Neural cell (in vitro differentiated cells): ENCODE data around the gene CDC45. TPM values are rescaled to one million over a fixed set of nuclear protein-coding genes. Genes with fewer than 3 reads are reported as not detected.

Source experiments
- H2AFZ ChIP-seq: fragments of 200-600, 300-800 bp; sonication (generic), shearing (Covaris generic); 2 replicates; pipeline ENCODE4 v1.6.0; 2014; ENCODE audit warnings: low read depth, mild to moderate bottlenecking, antibody characterized with exemption, low read length, moderate library complexity
- H3F3A ChIP-seq: fragments of 200-600 bp; shearing (Covaris generic); 2 replicates; pipeline ENCODE4 v1.6.1; 2016; ENCODE audit warnings: mild to moderate bottlenecking, moderate library complexity, mixed read lengths, antibody characterized with exemption, low read length; ENCODE audit not compliant: insufficient read depth, poor library complexity, severe bottlenecking
- H3K27ac ChIP-seq: fragments of 200-600, 300-800 bp; sonication (generic), shearing (Covaris generic); 2 replicates; pipeline ENCODE4 v1.5.1; 2014; ENCODE audit warnings: mild to moderate bottlenecking, low read length, moderate library complexity
- H3K27me3 ChIP-seq: fragments of 300-800, 200-600 bp; sonication (generic), shearing (Covaris generic); 2 replicates; pipeline ENCODE4 v1.6.0; 2014; ENCODE audit warnings: mild to moderate bottlenecking, low read depth, low read length, moderate library complexity; ENCODE audit not compliant: insufficient read depth
- H3K36me3 ChIP-seq: fragments of 300-800, 200-600 bp; sonication (generic), shearing (Covaris generic); 2 replicates; pipeline ENCODE4 v1.5.1; 2014; ENCODE audit warnings: mild to moderate bottlenecking, antibody characterized with exemption, low read length, moderate library complexity; ENCODE audit not compliant: insufficient read depth
- H3K4me2 ChIP-seq: fragments of 300-800, 200-600 bp; sonication (generic), shearing (Covaris generic); 2 replicates; pipeline ENCODE4 v1.6.0; 2014; ENCODE audit warnings: mild to moderate bottlenecking, low read length
- H3K4me3 ChIP-seq: fragments of 300-800, 200-600 bp; sonication (generic), shearing (Covaris generic); 2 replicates; pipeline ENCODE4 v1.5.1; 2014; ENCODE audit warnings: mild to moderate bottlenecking, low read length, moderate library complexity
- H3K79me2 ChIP-seq: fragments of 200-600 bp; shearing (Covaris generic); replicated peaks from 2 replicates; pipeline ENCODE4 v1.6.0; 2014; ENCODE audit warnings: mild to moderate bottlenecking, low read length, moderate library complexity; ENCODE audit not compliant: insufficient read depth
- H3K9ac ChIP-seq: fragments of 300-800, 200-600 bp; sonication (generic), shearing (Covaris generic); 2 replicates; pipeline ENCODE4 v1.6.1; 2016; ENCODE audit warnings: mild to moderate bottlenecking, low read length, mixed read lengths
- H3K9me2 ChIP-seq: fragments of 200-600 bp; shearing (Covaris generic); 2 replicates; pipeline ENCODE4 v1.6.1; 2016; ENCODE audit warnings: mild to moderate bottlenecking, low read length, mixed read lengths; ENCODE audit not compliant: insufficient read depth
- H3K9me3 ChIP-seq: fragments of 200-600, 300-800 bp; sonication (generic), shearing (Covaris generic); 2 replicates; pipeline ENCODE4 v1.6.1; 2016; ENCODE audit warnings: mild to moderate bottlenecking, mixed run types, low read length, moderate library complexity, mixed read lengths
- H4K20me1 ChIP-seq: fragments of 200-600 bp; shearing (Covaris generic); 2 replicates; pipeline ENCODE4 v1.6.1; 2016; ENCODE audit warnings: mild to moderate bottlenecking, mixed run types; ENCODE audit not compliant: insufficient read depth
- CTCF ChIP-seq: fragments of 450-650 bp; IDR thresholded peaks from 2 replicates; pipeline ENCODE4 v1.5.1; 2014; ENCODE audit warnings: antibody characterized with exemption, mild to moderate bottlenecking, moderate library complexity; ENCODE audit not compliant: poor library complexity, severe bottlenecking
- EP300 ChIP-seq: fragments of 450-650 bp; conservative IDR thresholded peaks from 2 replicates; pipeline ENCODE4 v1.6.1; 2014; ENCODE audit warnings: antibody characterized with exemption, mild to moderate bottlenecking, moderate library complexity; ENCODE audit not compliant: poor library complexity, severe bottlenecking
- EZH2 ChIP-seq: fragments of 200-600, 300-800 bp; shearing (Covaris generic), sonication (generic); IDR thresholded peaks from 2 replicates; pipeline ENCODE4 v1.6.1; 2014; ENCODE audit warnings: antibody characterized with exemption, low read length, borderline replicate concordance, mild to moderate bottlenecking; ENCODE audit not compliant: insufficient read depth, poor library complexity, severe bottlenecking
- MXI1 ChIP-seq: fragments of 450-650 bp; conservative IDR thresholded peaks from 2 replicates; pipeline ENCODE4 v1.6.1; 2014; ENCODE audit warnings: antibody characterized with exemption, mild to moderate bottlenecking; ENCODE audit not compliant: poor library complexity, severe bottlenecking
- POLR2AphosphoS5 ChIP-seq: IDR thresholded peaks from 2 replicates; pipeline ENCODE4 v1.6.1; 2012
- RAD21 ChIP-seq: fragments of 450-650 bp; conservative IDR thresholded peaks from 2 replicates; pipeline ENCODE4 v1.6.1; 2014; ENCODE audit warnings: antibody characterized with exemption, mild to moderate bottlenecking, moderate library complexity
- REST ChIP-seq: IDR thresholded peaks from 2 replicates; pipeline ENCODE4 v1.6.1; 2012; ENCODE audit warnings: borderline replicate concordance
- SMC3 ChIP-seq: fragments of 450-650 bp; conservative IDR thresholded peaks from 2 replicates; pipeline ENCODE4 v1.6.1; 2014; ENCODE audit warnings: antibody characterized with exemption, mild to moderate bottlenecking, moderate library complexity; ENCODE audit not compliant: poor library complexity
- TAF1 ChIP-seq: IDR thresholded peaks from 2 replicates; pipeline ENCODE4 v1.6.1; 2012; ENCODE audit warnings: low read depth
- polyA plus RNA-seq: library from polyadenylated mRNA; depleted of rRNA; stranded (reverse); fragments of >200 nt; gene quantifications from 2 replicates; pipeline ENCODE4 v1.2.3, GENCODE V29; 2014

CDC45 gene
- polyA plus RNA-seq, 1 donor from 2014 or later, result 3.2 TPM

GRCh38 chr22:19506212-19506611, 26.5 kb downstream of the CDC45 start:
- no peak overlapping the region for H3K4me2 ChIP-seq
- no peak for TF ChIP-seq EZH2
- TF ChIP-seq SMC3, result no peak
- TF ChIP-seq EP300, result no peak
- no peak for TF ChIP-seq POLR2AphosphoS5
- no peak for TF ChIP-seq TAF1
- TF ChIP-seq RAD21, result no peak
- no peak for TF ChIP-seq MXI1
- TF ChIP-seq REST, result no peak
- no peak for TF ChIP-seq CTCF
- no peaks in the 10 kb centered on the region for H3K9me3 ChIP-seq
- no peaks in the 10 kb centered on the region for H3K9me2 ChIP-seq
- H3K27me3 ChIP-seq, result no peaks in the 10 kb centered on the region
- no peak overlapping the region for H3K9ac ChIP-seq
- H3K27ac ChIP-seq, result no peak overlapping the region
- no peaks in the 10 kb centered on the region for H3F3A ChIP-seq
- no peaks in the 10 kb centered on the region for H4K20me1 ChIP-seq
- H2AFZ ChIP-seq, result no peak overlapping the region
- H3K79me2 ChIP-seq, result no peaks in the 10 kb centered on the region
- no peaks in the 10 kb centered on the region for H3K36me3 ChIP-seq
- H3K4me3 ChIP-seq, result no peak overlapping the region

- no peaks in the 10 kb centered on the region for H3K27me3 ChIP-seq
- H3K36me3 ChIP-seq, result no peaks in the 10 kb centered on the region
- H4K20me1 ChIP-seq, result no peaks in the 10 kb centered on the region
- no peaks in the 10 kb centered on the region for H3K9me3 ChIP-seq
- no peaks in the 10 kb centered on the region for H3K9me2 ChIP-seq
- H3K4me2 ChIP-seq, result no peak overlapping the region
- H3K4me3 ChIP-seq, result no peak overlapping the region
- no peak for TF ChIP-seq MXI1
- TF ChIP-seq EZH2, result no peak
- no peak for TF ChIP-seq POLR2AphosphoS5
- H3F3A ChIP-seq, result no peaks in the 10 kb centered on the region
- no peak overlapping the region for H3K9ac ChIP-seq
- H3K27ac ChIP-seq, result no peak overlapping the region
- no peak overlapping the region for H2AFZ ChIP-seq
- H3K79me2 ChIP-seq, result no peaks in the 10 kb centered on the region
Measured at GRCh38 chr22:19507534-19507861, 27.8 kb downstream of the CDC45 start.
